HG03280 (cell line): Measurements from ENCODE around the gene CSNK2B.

Experiments used
- ATAC-seq: cut with Tn5 transposase; IDR thresholded peaks from one replicate; pipeline ENCODE4 v1.9.1; 2021; ENCODE audit warnings: mild to moderate bottlenecking, moderate library complexity; ENCODE audit not compliant: unreplicated experiment

The CSNK2B gene

DNA sequence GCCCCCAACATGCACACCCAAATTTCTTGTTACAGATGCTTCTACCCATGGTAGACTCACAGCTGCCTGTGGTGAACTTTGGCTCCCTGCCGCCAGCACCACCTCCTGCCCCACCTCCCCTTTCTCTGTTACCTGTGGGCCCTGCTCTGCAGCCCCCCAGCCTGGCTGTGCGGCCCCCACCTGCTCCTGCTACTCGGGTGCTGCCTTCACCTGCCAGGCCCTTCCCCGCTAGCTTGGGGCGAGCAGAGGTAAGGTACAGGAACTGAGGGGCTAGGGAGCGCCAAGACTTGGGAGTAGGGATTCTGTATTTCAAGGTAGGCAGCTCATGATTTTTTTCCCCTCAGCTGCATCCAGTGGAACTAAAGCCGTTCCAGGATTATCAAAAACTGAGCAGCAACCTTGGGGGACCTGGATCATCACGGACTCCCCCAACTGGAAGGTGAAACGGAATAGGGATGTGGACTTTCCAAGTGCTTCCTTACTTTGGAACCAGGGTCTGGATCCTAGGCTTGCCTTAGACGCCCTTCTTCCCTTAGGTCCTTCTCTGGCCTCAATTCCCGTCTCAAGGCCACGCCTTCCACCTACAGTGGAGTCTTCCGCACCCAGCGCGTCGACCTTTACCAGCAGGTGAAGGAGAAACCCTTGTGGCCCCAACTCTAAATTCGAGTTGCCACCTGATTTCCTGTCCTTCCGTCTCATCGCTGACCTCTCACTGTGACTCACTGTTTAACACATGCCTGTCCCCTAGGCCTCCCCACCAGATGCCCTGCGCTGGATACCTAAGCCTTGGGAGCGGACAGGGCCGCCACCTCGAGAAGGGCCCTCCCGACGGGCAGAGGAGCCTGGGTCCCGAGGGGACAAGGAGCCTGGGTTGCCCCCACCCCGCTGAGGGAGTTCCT is 28.9 kb upstream of the CSNK2B start:
- no peak for ATAC-seq

DNA sequence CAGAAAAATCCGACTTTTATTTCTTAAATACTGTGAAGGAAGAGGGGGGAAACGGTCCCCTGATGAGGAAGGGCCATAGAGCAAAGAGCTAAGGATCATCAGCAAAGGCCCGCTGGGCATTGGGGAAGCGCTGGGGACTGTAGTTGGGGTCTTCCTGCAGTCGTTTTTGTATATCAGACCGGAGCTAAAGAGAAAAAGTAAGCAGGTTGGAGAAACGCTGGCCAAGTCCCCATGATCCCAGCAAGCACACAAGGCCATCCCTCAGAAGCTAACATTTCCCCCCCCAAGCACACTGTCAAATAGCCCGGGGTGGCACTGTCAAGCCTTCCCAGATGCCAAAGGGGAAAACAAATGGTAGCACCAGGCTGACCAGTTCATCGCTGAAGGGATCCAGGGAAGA is 26.8 kb upstream of the CSNK2B start:
- ATAC-seq: no peak

DNA sequence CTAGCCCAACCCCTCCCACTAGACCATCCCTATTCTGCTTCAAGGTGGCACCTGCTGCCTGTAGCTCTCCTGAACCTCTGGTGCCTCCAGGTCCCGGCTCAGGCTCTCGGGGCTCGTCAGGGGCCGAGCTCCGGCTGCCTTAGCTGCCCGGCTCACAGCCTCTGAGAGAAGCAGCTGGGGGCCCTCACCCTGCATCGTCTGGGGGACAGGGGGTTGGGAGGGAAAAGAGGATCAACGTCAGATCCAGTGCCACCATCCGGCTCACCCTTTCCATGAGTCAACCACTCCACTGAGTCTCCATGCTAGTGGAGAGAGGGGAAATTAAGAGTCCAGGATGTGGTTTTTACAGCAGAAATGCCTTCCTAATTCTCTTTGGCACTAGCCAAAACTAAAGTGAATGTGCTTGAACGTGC is 26.4 kb upstream of the CSNK2B start:
- no peak for ATAC-seq

DNA sequence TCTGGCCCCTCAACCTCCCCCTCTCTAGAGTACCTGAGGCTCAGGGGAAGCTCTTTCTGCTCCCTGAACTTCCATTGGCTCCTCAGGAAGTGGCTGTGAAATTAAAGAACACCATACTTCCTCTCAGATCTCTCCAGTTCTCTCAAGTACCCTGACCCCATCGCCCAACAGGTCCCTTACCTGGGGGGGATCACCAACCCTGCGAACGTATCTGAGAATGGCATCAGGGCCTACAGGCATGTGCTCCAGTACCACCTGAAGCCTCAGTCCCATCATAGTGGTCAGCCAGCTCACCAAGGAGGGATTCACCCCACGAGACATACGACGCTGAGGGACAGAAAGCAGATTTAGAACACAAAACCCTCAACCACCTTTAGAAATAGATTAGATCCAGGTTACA is 25.3 kb upstream of the CSNK2B start:
- no peak for ATAC-seq

- no peak for ATAC-seq
Observed at GRCh38 chr6:31641370-31641769, 24.5 kb upstream of the CSNK2B start.

DNA sequence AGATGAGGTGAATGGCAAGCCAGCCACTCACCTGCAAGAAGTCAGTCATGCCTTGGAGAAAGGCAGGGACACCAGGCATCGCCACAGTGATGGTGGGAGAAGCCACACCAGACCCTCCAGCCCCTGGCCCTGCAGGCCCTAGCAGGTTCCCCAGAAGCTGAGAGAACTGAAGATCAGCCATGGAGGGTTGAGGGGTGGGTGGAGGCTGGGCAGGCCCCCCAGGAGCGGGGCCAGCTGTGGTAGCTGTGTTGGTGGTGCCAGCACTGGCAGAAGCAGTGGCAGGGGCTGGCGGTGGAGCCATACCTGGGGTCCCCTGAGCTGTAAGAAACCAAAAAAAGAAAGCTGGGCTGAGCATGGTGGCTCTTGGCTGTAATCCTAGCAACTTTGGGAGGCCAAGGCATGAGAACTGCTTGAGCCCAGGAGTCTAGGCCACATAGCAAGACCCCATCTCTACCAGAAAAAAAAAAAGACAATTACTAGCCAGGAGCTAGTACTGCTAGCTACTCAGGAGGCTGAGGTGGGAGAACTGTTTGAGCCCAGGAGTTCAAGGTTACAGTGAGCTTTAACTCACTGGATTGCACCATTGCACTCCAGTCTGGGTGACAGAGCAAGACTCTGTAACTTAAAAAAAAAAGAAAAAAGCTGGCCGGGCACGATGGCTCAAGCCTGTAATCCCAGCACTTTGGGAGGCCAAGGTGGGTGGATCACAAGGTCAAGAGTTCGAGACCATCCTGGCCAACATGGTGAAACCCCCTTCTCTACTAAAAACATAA is 22.9 kb upstream of the CSNK2B start:
- ATAC-seq: no peak

DNA sequence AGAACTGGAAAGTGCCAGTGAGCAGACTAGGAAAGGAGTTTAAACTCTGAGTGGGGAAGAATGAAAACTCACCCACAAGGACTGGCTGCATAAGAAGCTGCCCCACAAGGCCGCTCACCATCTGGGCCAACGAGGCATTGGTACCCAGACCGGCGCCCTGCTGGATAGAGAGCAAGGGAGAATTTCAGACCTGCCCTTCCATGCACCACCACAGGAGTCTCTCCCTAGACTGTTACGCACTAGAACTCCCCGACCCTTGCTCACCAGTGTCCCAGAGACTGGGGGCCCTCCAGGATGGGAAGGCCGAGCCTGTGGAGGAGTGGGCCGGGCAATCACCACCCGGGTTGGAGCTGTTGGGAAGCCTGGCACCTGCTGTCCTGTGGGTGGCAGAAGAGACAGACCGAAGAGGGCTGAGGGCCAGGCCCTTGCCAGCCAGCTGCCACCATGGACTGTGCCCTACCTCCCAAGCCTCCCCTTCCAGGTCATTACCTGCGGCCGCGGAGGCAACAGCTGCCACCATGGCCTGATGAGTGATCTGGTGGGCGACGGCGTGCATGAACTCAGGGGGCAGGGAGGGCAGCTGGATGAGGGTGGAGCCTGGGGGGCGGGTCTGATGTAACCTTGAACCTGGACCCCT is 21.9 kb upstream of the CSNK2B start:
- ATAC-seq: no peak

DNA sequence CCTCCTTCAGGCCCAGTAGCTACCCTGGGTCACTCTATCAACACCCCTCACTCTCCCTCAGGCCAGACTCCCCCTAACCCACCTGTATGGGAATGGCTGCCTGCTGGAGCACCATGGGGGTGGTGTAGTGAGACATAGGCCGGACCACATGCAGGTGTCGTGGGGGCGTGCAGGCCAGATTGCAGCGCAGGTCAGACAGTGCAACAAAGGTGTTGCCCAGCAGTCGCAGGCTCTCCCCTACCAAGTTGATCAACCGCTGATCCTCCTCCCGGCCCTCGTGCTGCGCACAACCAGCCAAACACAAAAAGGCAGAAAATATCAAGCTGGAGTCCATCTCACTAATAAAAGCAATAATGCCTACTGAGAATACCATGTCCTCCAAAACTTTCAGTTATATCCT is 20.6 kb upstream of the CSNK2B start:
- ATAC-seq: no peak

DNA sequence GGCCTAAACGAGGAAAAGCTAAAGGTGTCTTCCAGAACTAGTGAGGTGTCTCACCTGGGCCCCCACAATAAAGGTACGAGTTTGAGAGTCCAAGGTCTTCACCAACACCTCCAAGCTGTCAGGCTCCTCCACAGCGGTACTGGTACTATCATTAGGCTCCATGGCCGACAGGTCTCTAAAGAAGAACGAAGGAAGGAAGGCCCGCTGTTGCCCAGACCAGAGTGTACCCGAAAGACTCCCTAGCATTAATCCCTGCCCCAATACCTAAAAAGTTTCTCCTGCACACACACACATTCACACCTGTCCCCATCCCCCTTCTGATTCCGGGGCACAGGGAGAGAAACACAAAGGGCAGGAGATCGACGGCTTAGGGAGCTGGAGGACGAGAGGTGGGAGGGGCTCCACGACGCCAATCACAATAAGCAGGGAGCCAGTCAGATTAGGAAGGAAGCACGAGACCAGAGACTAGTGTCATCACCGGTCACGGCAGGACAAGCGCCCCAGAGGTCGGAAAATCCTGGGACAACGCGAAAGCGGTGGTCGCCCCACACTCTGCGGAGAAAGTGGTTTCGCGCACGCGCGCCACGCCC is 14.2 kb upstream of the CSNK2B start:
- ATAC-seq: peak; percentile 20

DNA sequence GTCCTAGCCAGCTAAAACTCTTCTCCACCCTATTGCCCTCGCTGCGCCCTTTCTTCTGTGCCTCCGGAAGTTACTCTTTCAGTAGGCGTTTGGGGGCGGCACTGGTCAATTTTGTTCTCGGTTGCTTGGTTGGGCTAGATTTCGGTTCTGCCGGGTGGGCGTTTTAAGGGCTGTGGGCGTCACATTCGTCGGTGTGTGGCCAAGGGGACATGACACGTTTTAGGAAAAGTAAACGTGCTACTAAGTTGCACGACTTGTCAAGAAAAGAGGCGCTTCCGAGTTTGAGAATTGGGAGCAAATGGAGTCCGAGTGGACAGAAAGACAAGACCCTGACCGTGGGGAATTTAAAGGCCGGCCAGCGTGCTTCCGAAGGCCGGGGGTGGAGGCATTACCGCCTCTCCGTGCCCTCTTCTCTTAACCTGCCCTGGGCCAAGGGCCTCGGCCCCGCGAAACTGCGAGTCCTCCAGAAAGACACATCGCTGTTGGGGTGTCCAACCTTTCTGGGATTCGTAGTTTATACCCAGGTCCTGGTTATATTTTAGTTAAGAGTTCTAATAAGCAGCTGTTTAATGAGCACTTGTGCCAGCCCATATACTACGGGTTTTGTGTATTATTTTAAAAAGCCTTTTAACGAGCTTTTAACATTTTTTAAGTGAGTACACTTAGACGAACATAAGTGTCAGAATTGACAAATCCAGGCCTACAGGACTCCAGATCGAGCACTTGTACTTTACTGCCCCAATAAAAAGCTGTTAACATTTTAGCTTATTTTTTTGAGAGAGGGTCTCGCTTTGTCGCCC is 12.8 kb upstream of the CSNK2B start:
- ATAC-seq: peak; percentile 62

- ATAC-seq: no peak
Observed at GRCh38 chr6:31654574-31655348, 11.1 kb upstream of the CSNK2B start.

DNA sequence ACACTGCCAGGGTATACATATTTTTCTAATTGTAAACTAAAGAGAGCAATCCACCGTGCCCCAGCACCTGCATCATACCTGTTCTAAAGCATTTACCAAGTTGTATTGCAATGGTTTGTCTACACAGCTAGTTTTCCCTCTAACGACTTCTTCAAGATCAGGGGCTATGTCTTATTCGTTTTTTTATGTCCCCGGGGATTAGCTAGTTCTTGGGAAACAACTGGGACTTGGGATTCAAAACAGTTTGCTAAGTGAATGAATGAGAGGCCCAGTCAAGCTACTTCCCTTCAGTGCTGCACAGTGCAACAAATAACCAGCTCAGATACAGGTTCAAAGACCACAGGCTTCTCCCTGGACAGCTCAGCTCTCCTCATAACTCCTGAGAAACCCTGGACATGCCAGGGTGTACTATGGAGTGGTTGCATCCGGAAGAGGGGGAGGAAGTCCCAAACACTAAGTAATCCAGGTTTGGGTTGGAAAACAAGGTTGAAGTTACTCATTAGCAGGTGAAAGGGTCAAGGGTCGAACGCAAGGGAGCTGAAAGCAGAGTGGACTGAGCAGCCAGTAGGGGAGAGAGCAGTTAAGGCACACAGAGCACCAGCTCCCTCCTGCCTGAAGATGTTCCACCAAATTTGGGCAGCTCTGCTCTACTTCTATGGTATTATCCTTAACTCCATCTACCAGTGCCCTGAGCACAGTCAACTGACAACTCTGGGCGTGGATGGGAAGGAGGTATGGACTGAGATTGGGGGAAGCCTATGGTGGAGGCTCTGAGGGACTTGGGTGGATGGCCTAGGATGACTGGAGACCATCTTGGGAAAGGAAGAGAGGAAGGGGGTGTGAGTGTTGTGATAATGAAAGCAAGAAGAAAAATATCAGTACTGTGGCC is 10.3 kb upstream of the CSNK2B start, which contains the start of gene APOM:
Gene APOM, plus strand, starts transcription at position 546 of the 889 bp plus-strand sequence. Its CDS starts 73 bp downstream, at position 619.
- no peak for ATAC-seq

GRCh38 chr6:31657406-31658157 is 8.3 kb upstream of the CSNK2B start:
- no peak for ATAC-seq

- no peak for ATAC-seq
Observed at GRCh38 chr6:31658158-31658688, 7.7 kb upstream of the CSNK2B start.

- no peak for ATAC-seq
Observed at GRCh38 chr6:31658983-31659648, 6.8 kb upstream of the CSNK2B start.

GRCh38 chr6:31659649-31660380 is 6.1 kb upstream of the CSNK2B start:
- no peak for ATAC-seq
